ENCODE measurements around the gene JARID2. TPM values are rescaled to one million over a fixed set of nuclear protein-coding genes. Genes with fewer than 3 reads are reported as not detected.

The JARID2 gene
- total and polyA plus RNA-seq, 7 experiments from 2014 or later, result 6.9 to 39.6 (median 24.1) TPM

DNA sequence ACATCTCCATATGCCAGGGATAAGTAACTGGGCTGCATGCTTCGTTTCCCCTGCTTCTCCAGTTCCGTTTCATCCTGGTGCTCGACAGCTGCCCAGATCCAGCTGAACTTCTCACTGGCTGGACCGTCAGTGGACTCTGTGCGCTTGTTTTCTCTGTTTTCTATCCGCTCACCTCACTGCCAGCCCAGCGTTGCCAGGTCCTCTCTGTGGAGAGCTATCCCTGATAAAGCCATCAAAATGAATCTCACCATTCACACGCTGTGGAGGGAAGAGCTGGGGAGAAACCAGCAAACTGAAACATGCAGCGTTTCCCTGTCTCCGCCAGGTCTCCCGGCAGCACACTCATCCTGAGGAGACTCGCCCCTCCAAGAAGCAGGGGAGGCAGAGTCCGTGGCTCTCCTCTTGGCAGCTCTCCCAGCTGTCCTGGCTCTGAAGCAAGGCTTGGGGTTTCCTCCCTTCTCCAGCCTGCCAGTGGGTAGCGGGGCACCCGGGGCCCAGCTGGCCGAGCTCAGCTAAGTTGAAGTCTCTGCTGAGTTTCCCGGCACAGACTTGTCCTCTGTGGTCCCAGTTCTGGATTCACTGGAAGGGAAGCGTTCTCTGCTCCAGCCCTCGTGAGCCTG lies 256.1 kb downstream of the JARID2 start:
- H3K36me3 ChIP-seq (ENCODE audit: control insufficient read depth in 2 of 3, insufficient read depth in 3 of 3, low read length in 3 of 3), result peaks cover 4 to 93% (median 14%) of the 10 kb centered on the region in 3 experiments
- H3K36me3 Mint-ChIP-seq, result peaks cover 0 to 57% (median 13%) of the 10 kb centered on the region in 5 donors

DNA sequence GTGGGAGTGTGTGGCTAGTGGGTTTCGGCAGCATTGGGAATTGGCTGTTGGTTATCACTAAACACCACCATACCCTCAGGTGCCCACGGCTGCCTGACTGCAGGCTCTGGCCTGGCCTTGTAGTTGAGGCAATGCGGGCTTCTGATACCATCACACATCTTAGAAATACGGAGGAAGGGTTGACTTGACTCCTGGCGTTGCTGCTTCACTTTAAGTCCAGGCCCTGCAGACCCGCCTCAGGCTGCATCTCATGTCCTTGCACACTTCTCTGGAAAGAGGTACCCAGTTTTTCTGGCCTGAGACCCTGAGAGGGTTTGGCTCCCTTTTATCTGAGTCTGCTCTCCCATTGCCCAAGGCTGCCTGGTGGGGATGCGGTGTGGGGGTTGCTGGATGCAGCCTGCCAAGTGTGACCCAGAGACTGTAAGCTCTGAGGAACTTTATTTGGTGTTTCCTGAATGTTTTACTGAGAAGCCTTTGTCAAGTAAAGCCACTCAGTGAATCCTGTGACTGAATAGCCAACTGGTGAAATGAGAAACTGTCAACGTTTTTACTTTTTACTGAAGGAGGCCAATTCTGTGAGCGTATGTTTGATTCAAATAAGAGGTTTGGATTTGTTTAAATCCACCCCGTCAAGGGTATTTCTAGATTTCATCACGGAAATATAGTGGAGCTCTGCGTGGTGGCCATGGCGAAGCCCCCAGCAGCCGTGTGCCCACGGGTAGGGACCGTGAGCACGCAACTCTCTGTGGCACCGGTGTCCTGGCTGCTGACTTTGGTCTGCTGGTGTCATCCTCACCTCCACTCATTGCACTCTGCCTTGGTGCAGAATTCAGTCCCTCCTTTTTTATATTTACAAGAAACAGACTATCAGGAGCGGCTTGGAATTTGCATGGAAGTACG lies 256.8 kb downstream of the JARID2 start:
- Histone ChIP-seq H3K36me3 (ENCODE audit: control insufficient read depth in 2 of 3, insufficient read depth in 3 of 3, low read length in 3 of 3) (peaks cover 4 to 95% (median 14%) of the 10 kb centered on the region in 3 experiments), H3K9me3 (ENCODE audit: control insufficient read depth in 2 of 3, low read length in 3 of 3) (no peaks in the 10 kb centered on the region), H3K27me3 (ENCODE audit: control insufficient read depth in 2 of 2, insufficient read depth in 2 of 2, low read length in 2 of 2) (no peaks in the 10 kb centered on the region), H3K27ac (ENCODE audit: low read depth, low read length) (no peak overlapping the region), H3K4me1 (ENCODE audit: control insufficient read depth in 2 of 2, insufficient read depth in 2 of 2, low read length in 2 of 2) (no peaks in the 10 kb centered on the region), H3K4me3 (ENCODE audit: low read length) (no peak overlapping the region)
- CTCF ChIA-PET, result no interaction called here
- H3K4me3 Mint-ChIP-seq, result no peak overlapping the region
- H3K4me1 Mint-ChIP-seq, result peaks cover 0 to 22% (median 3%) of the 10 kb centered on the region in 7 donors
- H3K27ac Mint-ChIP-seq, result no peak overlapping the region
- POLR2A ChIA-PET, result no interaction called here
- peaks cover 0 to 56% (median 13%) of the 10 kb centered on the region in 5 donors for H3K36me3 Mint-ChIP-seq
- H3K27me3 Mint-ChIP-seq, result no peaks in the 10 kb centered on the region
- peaks cover 0 to 2% (median 0%) of the 10 kb centered on the region in 11 donors for H3K9me3 Mint-ChIP-seq
- no peak for DNase-seq
- ATAC-seq, result no peak
- intact Hi-C loops (cut with micrococcal nuclease), result no loop called here

More for the DNA sequence above, 256.1 kb downstream of the JARID2 start:
- H3K4me3 ChIP-seq (ENCODE audit: low read length), result no peak overlapping the region
- H3K4me1 Mint-ChIP-seq, result peaks cover 0 to 22% (median 3%) of the 10 kb centered on the region in 7 donors
- H3K27me3 Mint-ChIP-seq, result no peaks in the 10 kb centered on the region
- H3K9me3 Mint-ChIP-seq, result peaks cover 0 to 2% (median 0%) of the 10 kb centered on the region in 11 donors
- H3K27ac ChIP-seq (ENCODE audit: low read depth, low read length), result no peak overlapping the region
- H3K4me3 Mint-ChIP-seq, result no peak overlapping the region
- no peaks in the 10 kb centered on the region for H3K4me1 ChIP-seq (ENCODE audit: control insufficient read depth in 2 of 2, insufficient read depth in 2 of 2, low read length in 2 of 2)
- H3K9me3 ChIP-seq (ENCODE audit: control insufficient read depth in 2 of 3, low read length in 3 of 3), result no peaks in the 10 kb centered on the region
- H3K27me3 ChIP-seq (ENCODE audit: control insufficient read depth in 2 of 2, insufficient read depth in 2 of 2, low read length in 2 of 2), result no peaks in the 10 kb centered on the region
- ATAC-seq, result no peak
- peak overlapping the region in 1 of 9 donors; percentile 16 for H3K27ac Mint-ChIP-seq
- ChIA-PET POLR2A (no interaction called here), CTCF (no interaction called here)
- DNase-seq, result no peak
- intact Hi-C loops (cut with micrococcal nuclease), result no loop called here

DNA sequence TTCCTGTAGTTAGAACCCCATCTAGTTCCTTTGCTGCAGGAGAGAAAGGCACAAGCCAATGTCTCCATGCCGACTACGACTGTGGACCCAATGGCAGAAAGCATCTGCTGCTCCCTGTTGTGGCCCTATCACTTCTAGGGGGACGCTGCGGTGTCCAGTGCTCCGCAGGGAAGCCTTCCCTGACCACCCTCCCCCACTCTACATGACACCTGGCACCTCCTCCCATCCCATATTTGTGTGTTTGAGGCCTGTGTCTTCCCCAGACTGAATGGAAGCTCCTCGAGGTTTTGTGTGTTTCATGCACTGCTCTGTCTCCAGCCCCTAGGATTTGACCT lies 257.4 kb downstream of the JARID2 start:
- peaks cover 0 to 53% (median 8%) of the 10 kb centered on the region in 5 donors for H3K36me3 Mint-ChIP-seq
- peaks cover 0 to 22% (median under 1%) of the 10 kb centered on the region in 7 donors for H3K4me1 Mint-ChIP-seq

DNA sequence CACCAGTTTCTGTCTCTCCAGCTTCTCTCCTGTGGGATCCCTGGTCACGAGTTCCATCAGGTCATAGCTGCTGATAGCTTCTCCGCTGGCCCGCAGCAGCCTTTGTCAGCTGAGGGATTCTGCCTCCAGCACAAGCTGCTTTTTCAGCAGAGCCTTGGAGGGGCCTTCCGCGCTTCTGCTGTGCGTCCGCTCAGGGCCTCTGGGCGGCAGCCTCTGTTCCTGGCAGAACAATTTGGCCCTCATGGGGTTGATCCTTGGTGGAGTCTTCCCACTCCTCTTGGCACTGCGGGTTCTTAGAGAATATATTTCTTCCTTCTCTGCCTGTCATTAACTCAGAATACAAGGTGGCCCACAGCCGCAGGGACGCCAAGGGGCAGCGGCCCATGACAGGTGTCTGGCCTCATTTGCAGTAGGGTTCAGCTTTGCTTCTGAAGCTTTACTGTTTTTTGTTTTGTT lies 258.2 kb downstream of the JARID2 start:
- H3K27me3 Mint-ChIP-seq, result no peaks in the 10 kb centered on the region
- Histone ChIP-seq H3K27me3 (ENCODE audit: control insufficient read depth in 2 of 2, insufficient read depth in 2 of 2, low read length in 2 of 2) (no peaks in the 10 kb centered on the region), H3K9me3 (ENCODE audit: control insufficient read depth in 2 of 3, low read length in 3 of 3) (no peaks in the 10 kb centered on the region), H3K4me3 (ENCODE audit: low read length) (no peak overlapping the region), H3K36me3 (ENCODE audit: control insufficient read depth in 2 of 3, insufficient read depth in 3 of 3, low read length in 3 of 3) (peaks cover 4 to 100% (median 14%) of the 10 kb centered on the region in 3 experiments), H3K4me1 (ENCODE audit: control insufficient read depth in 2 of 2, insufficient read depth in 2 of 2, low read length in 2 of 2) (no peaks in the 10 kb centered on the region), H3K27ac (ENCODE audit: low read depth, low read length) (no peak overlapping the region)
- H3K9me3 Mint-ChIP-seq, result peaks cover 0 to 2% (median 0%) of the 10 kb centered on the region in 11 donors
- ChIA-PET CTCF (no interaction called here), POLR2A (no interaction called here)
- DNase-seq (no peak), ATAC-seq (no peak)
- peaks cover 0 to 58% (median 13%) of the 10 kb centered on the region in 5 donors for H3K36me3 Mint-ChIP-seq
- H3K4me1 Mint-ChIP-seq, result peaks cover 0 to 22% (median 0%) of the 10 kb centered on the region in 7 donors
- peak overlapping the region in 1 of 10 donors; percentile 6 for H3K4me3 Mint-ChIP-seq
- H3K27ac Mint-ChIP-seq, result peak overlapping the region in 1 of 9 donors; percentile 10
- intact Hi-C loops (cut with micrococcal nuclease), result no loop called here

More for the DNA sequence above, 257.4 kb downstream of the JARID2 start:
- H3K4me3 ChIP-seq (ENCODE audit: low read length), result no peak overlapping the region
- H3K27me3 ChIP-seq (ENCODE audit: control insufficient read depth in 2 of 2, insufficient read depth in 2 of 2, low read length in 2 of 2), result no peaks in the 10 kb centered on the region
- Mint-ChIP-seq H3K27me3 (no peaks in the 10 kb centered on the region), H3K27ac (peak overlapping the region in 3 of 9 donors; percentile 15 to 59 (median 25)), H3K4me3 (no peak overlapping the region), H3K9me3 (peaks cover 0 to 2% (median 0%) of the 10 kb centered on the region in 11 donors)
- H3K36me3 ChIP-seq (ENCODE audit: control insufficient read depth in 2 of 3, insufficient read depth in 3 of 3, low read length in 3 of 3), result peaks cover 4 to 97% (median 14%) of the 10 kb centered on the region in 3 experiments
- no peak overlapping the region for H3K27ac ChIP-seq (ENCODE audit: low read depth, low read length)
- no peak for ATAC-seq
- ChIA-PET POLR2A (no interaction called here), CTCF (no interaction called here)
- no peaks in the 10 kb centered on the region for H3K4me1 ChIP-seq (ENCODE audit: control insufficient read depth in 2 of 2, insufficient read depth in 2 of 2, low read length in 2 of 2)
- intact Hi-C loops (cut with micrococcal nuclease), result no loop called here
- H3K9me3 ChIP-seq (ENCODE audit: control insufficient read depth in 2 of 3, low read length in 3 of 3), result no peaks in the 10 kb centered on the region
- DNase-seq, result no peak

DNA sequence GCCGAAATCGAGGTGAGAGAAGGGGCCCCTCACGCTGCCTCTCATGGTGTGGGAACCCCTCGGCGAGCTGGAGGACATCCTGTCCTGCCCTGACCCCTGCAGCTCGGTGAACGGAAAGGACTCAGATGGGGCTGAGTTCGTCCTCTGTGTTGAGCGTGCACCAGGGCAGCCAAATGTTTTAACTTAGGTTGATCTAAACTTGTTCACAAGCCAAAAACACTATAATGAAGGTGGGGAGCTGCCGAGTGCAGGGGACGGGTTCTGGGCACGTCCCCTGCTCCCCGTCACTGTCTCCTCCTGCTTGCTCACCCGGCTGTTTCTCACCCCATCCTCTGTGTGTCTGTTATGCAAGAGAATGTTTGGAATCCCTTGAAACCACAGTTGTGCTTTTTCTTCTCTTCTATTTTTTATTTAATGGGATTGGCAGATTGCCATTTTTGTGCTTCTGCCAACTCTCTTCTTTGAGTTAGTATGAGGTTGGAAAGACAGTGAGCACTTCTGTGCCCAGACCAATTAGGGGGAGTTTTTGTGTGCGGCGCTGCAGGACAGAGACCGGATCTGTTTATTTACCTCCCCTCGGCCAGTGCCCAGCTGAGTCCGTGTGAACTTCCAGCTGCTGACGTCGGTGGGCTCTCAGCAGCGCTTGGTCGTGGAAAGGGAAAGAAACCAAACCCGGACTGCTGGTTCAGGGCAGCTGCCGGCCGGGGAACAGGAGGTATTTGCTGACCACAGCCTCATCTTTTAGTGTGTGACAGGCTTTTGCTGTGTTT lies 258.9 kb downstream of the JARID2 start:
- Mint-ChIP-seq H3K27ac (peak overlapping the region in 4 of 9 donors; percentile 2 to 66 (median 34)), H3K4me3 (no peak overlapping the region), H3K9me3 (peaks cover 0 to 2% (median 0%) of the 10 kb centered on the region in 11 donors), H3K36me3 (peaks cover 0 to 54% (median 13%) of the 10 kb centered on the region in 5 donors), H3K27me3 (no peaks in the 10 kb centered on the region), H3K4me1 (peaks cover 0 to 22% (median 0%) of the 10 kb centered on the region in 7 donors)
- ChIA-PET POLR2A (no interaction called here), CTCF (no interaction called here)
- Histone ChIP-seq H3K4me1 (ENCODE audit: control insufficient read depth in 2 of 2, insufficient read depth in 2 of 2, low read length in 2 of 2) (no peaks in the 10 kb centered on the region), H3K9me3 (ENCODE audit: control insufficient read depth in 2 of 3, low read length in 3 of 3) (no peaks in the 10 kb centered on the region), H3K36me3 (ENCODE audit: control insufficient read depth in 2 of 3, insufficient read depth in 3 of 3, low read length in 3 of 3) (peaks cover 4 to 100% (median 14%) of the 10 kb centered on the region in 3 experiments), H3K4me3 (ENCODE audit: low read length) (no peak overlapping the region), H3K27me3 (ENCODE audit: control insufficient read depth in 2 of 2, insufficient read depth in 2 of 2, low read length in 2 of 2) (no peaks in the 10 kb centered on the region), H3K27ac (ENCODE audit: low read depth, low read length) (no peak overlapping the region)
- intact Hi-C loops (cut with micrococcal nuclease), result no loop called here
- no peak for ATAC-seq
- no peak for DNase-seq

DNA sequence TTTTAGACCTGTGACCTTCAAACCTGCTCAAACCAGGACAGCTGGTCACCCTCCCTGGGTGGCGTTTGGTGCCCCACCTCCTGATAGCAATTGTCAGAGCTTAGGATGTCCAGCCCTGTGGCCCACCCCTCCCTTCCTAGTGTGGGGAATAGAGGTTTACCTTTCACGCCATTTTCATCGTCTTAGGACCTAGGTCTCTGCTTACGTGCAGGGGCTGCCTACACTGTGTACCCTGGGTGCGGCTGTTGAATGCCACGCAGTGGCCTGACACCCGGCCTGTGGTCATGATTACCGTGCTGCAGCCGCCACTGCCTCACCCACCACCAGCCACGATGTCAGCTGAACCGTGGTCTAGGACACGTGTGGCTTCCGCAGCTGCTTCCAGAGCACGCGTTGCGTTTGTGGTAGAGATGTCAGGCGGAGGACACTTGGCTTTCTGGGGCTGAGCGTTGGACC lies 259.6 kb downstream of the JARID2 start:
- ATAC-seq, result no peak
- Mint-ChIP-seq H3K27ac (peak overlapping the region in 3 of 9 donors; percentile 24 to 50 (median 41)), H3K4me3 (no peak overlapping the region), H3K9me3 (peaks cover 0 to 2% (median 0%) of the 10 kb centered on the region in 11 donors), H3K27me3 (no peaks in the 10 kb centered on the region), H3K4me1 (peaks cover 0 to 18% (median 0%) of the 10 kb centered on the region in 7 donors), H3K36me3 (peaks cover 0 to 47% (median 13%) of the 10 kb centered on the region in 5 donors)
- peaks cover 4 to 100% (median 14%) of the 10 kb centered on the region in 3 experiments for H3K36me3 ChIP-seq (ENCODE audit: control insufficient read depth in 2 of 3, insufficient read depth in 3 of 3, low read length in 3 of 3)
- intact Hi-C loops (cut with micrococcal nuclease), result no loop called here
- ChIA-PET POLR2A (no interaction called here), CTCF (no interaction called here)
- H3K9me3 ChIP-seq (ENCODE audit: control insufficient read depth in 2 of 3, low read length in 3 of 3), result no peaks in the 10 kb centered on the region
- no peak overlapping the region for H3K4me3 ChIP-seq (ENCODE audit: low read length)
- H3K27me3 ChIP-seq (ENCODE audit: control insufficient read depth in 2 of 2, insufficient read depth in 2 of 2, low read length in 2 of 2), result no peaks in the 10 kb centered on the region
- H3K27ac ChIP-seq (ENCODE audit: low read depth, low read length), result no peak overlapping the region
- H3K4me1 ChIP-seq (ENCODE audit: control insufficient read depth in 2 of 2, insufficient read depth in 2 of 2, low read length in 2 of 2), result no peaks in the 10 kb centered on the region
- DNase-seq, result no peak
